Natural killer cell (primary cell): Measurements from ENCODE around the gene FAM124B. TPM values are rescaled to one million over a fixed set of nuclear protein-coding genes. Genes with fewer than 3 reads are reported as not detected.

Source experiments
- ATAC-seq, 3 donors: fragments of 150-1000 bp in 2 of 3; fragments of 200-7000 bp in 1 of 3; cut with Tn5 transposase; 1 replicate in 1 of 3; 2 replicates in 2 of 3; pipeline ENCODE4 v1.10.0; 2021; ENCODE audit warnings: mild to moderate bottlenecking in 2 of 3, moderate library complexity in 2 of 3
- DNase-seq, 2 donors: peaks; one replicate each; pipeline versions ENCODE4 v3.0.0 to v3.0.0-alpha.2; 2013 to 2021; ENCODE audit warnings: mixed read lengths in 1 of 2
- H3K27ac ChIP-seq: one replicate; pipeline ENCODE4 v1.5.1; 2013; ENCODE audit warnings: mild to moderate bottlenecking, low read length
- H3K27me3 ChIP-seq: one replicate; pipeline ENCODE4 v1.6.1; 2013; ENCODE audit warnings: low read length; ENCODE audit not compliant: control insufficient read depth, insufficient read depth
- H3K36me3 ChIP-seq: one replicate; pipeline ENCODE4 v1.6.1; 2013; ENCODE audit warnings: low read length; ENCODE audit not compliant: control insufficient read depth, insufficient read depth
- H3K4me1 ChIP-seq: one replicate; pipeline ENCODE4 v1.6.1; 2013; ENCODE audit warnings: low read length; ENCODE audit not compliant: control insufficient read depth, insufficient read depth
- H3K4me3 ChIP-seq: one replicate; pipeline ENCODE4 v1.5.1; 2013; ENCODE audit warnings: low read length
- H3K9me3 ChIP-seq: one replicate; pipeline ENCODE4 v1.6.1; 2013; ENCODE audit warnings: low read length; ENCODE audit not compliant: control insufficient read depth, insufficient read depth
- H3K27ac Mint-ChIP-seq, 2 donors: one replicate each; pipeline ENCODE4 v1.8.0; 2022; ENCODE audit warnings: mild to moderate bottlenecking in 2 of 2, mixed read lengths in 2 of 2, moderate library complexity in 1 of 2
- H3K27me3 Mint-ChIP-seq, 2 donors: one replicate each; pipeline ENCODE4 v1.8.0; 2022; ENCODE audit warnings: low read depth in 2 of 2, mixed read lengths in 2 of 2
- H3K36me3 Mint-ChIP-seq: one replicate; pipeline ENCODE4 v1.8.0; 2022; ENCODE audit warnings: mixed read lengths
- H3K4me1 Mint-ChIP-seq, 2 donors: one replicate each; pipeline ENCODE4 v1.8.0; 2022; ENCODE audit warnings: mixed read lengths in 2 of 2
- H3K4me3 Mint-ChIP-seq: one replicate; pipeline ENCODE4 v1.8.0; 2022; ENCODE audit warnings: mild to moderate bottlenecking, moderate library complexity, mixed read lengths
- H3K9me3 Mint-ChIP-seq, 2 donors: one replicate each; pipeline ENCODE4 v1.8.0; 2022; ENCODE audit warnings: mixed read lengths in 2 of 2
- CTCF ChIP-seq: fragments of 200-600 bp; IDR thresholded peaks from one replicate; pipeline ENCODE4 v1.8.0; 2022; ENCODE audit warnings: antibody characterized with exemption
- WGBS: methylation state at CpG from one replicate; pipeline ENCODE4 v1.1.7; 2013; ENCODE audit warnings: missing lambda C conversion rate; ENCODE audit not compliant: insufficient coverage; 5-methylcytosine and 5-hydroxymethylcytosine counted together
- intact Hi-C: fragments of 100-400 bp; cut with micrococcal nuclease; formaldehyde crosslinking; loops from one replicate; pipeline ENCODE4 v1.14.2; 2022
- total RNA-seq, 4 donors: library from RNA; stranded (reverse); fragments of 120-200 nt in 1 of 4; gene quantifications; one replicate each; pipeline versions ENCODE4 v1.2.3 to v1.2.4, GENCODE V29; 2013 to 2022

The FAM124B gene
- total RNA-seq, 3 donors from 2014 or later (not counting 1 experiment from before 2014, with no cell fraction given), result 1.9 to 6.1 (median 2.4) TPM

GRCh38 chr2:224381521-224382279 is 20.2 kb downstream of the FAM124B start:
- H3K27ac Mint-ChIP-seq, result no peak overlapping the region
- Histone ChIP-seq H3K36me3 (no peaks in the 10 kb centered on the region), H3K9me3 (no peaks in the 10 kb centered on the region), H3K4me3 (no peak overlapping the region), H3K27ac (no peak overlapping the region), H3K4me1 (no peaks in the 10 kb centered on the region), H3K27me3 (no peaks in the 10 kb centered on the region)
- no peak overlapping the region for H3K4me3 Mint-ChIP-seq
- H3K27me3 Mint-ChIP-seq, result no peaks in the 10 kb centered on the region
- WGBS, result 79% methylated on average over 5 of the region's 6 CpGs
- intact Hi-C loops, result no loop called here
- H3K4me1 Mint-ChIP-seq, result peaks cover 0 to 4% of the 10 kb centered on the region in 2 donors
- DNase-seq, result no peak
- H3K36me3 Mint-ChIP-seq, result no peaks in the 10 kb centered on the region
- no peak for TF ChIP-seq CTCF
- H3K9me3 Mint-ChIP-seq, result no peaks in the 10 kb centered on the region
- ATAC-seq, result no peak

- Histone ChIP-seq H3K27ac (no peak overlapping the region), H3K27me3 (no peaks in the 10 kb centered on the region), H3K9me3 (no peaks in the 10 kb centered on the region), H3K4me1 (no peaks in the 10 kb centered on the region), H3K36me3 (no peaks in the 10 kb centered on the region), H3K4me3 (no peak overlapping the region)
- intact Hi-C loops, result no loop called here
- ATAC-seq, result no peak
- DNase-seq, result no peak
- Mint-ChIP-seq H3K4me1 (peaks cover 0 to 4% of the 10 kb centered on the region in 2 donors), H3K27ac (no peak overlapping the region), H3K9me3 (no peaks in the 10 kb centered on the region), H3K4me3 (no peak overlapping the region), H3K36me3 (no peaks in the 10 kb centered on the region), H3K27me3 (no peaks in the 10 kb centered on the region)
- 84% methylated on average over 1 of the region's 1 CpG for WGBS
- no peak for TF ChIP-seq CTCF
Measured at GRCh38 chr2:224379986-224380385, 21.9 kb downstream of the FAM124B start.

GRCh38 chr2:224379172-224379571 is 22.7 kb downstream of the FAM124B start:
- ATAC-seq, result no peak
- no peak overlapping the region for H3K27ac ChIP-seq
- no peak overlapping the region for H3K4me3 Mint-ChIP-seq

More at GRCh38 chr2:224379172-224379571, 22.7 kb downstream of the FAM124B start:
- no peaks in the 10 kb centered on the region for H3K9me3 ChIP-seq
- Mint-ChIP-seq H3K36me3 (no peaks in the 10 kb centered on the region), H3K27ac (no peak overlapping the region), H3K9me3 (no peaks in the 10 kb centered on the region), H3K27me3 (no peaks in the 10 kb centered on the region), H3K4me1 (peaks cover 0 to 4% of the 10 kb centered on the region in 2 donors)
- intact Hi-C loops, result no loop called here
- H3K36me3 ChIP-seq, result no peaks in the 10 kb centered on the region
- TF ChIP-seq CTCF, result no peak
- WGBS, result 89% methylated on average over 4 of the region's 4 CpGs
- H3K4me1 ChIP-seq, result no peaks in the 10 kb centered on the region
- no peak for DNase-seq
- no peaks in the 10 kb centered on the region for H3K27me3 ChIP-seq
- no peak overlapping the region for H3K4me3 ChIP-seq
